OCI-LY7 (cell line): ENCODE data around the gene RNASE4. TPM values are rescaled to one million over a fixed set of nuclear protein-coding genes. Genes with fewer than 3 reads are reported as not detected.
"Not testable (repeated sequence)": the region's sequence is repeated elsewhere in the genome, so short reads cannot be mapped to it uniquely, and the experiment has no call there.

Source experiments
- BruUV-seq: library from RNA; stranded (reverse); fragments of 400-500 nt; replicated peaks from 2 replicates; lab custom pipeline; 2021; lab: Mats Ljungman, UMichigan
- CTCF ChIA-PET: fragments of 300-600 bp; sonication (Branson Sonifier 250); formaldehyde crosslinking; loops from one replicate; lab custom pipeline; 2022; ENCODE audit warnings: antibody characterized with exemption; ENCODE audit not compliant: unreplicated experiment; lab: Charles Lee
- POLR2A ChIA-PET: fragments of 300-600 bp; sonication (Branson Sonifier 250); formaldehyde crosslinking; loops from one replicate; lab custom pipeline; 2022; ENCODE audit warnings: antibody characterized with exemption; lab: Charles Lee
- DNase-seq: peaks from one replicate; pipeline ENCODE4 v3.0.0-alpha.2; 2015; ENCODE audit warnings: low spot score
- H2AFZ ChIP-seq: fragments of 200-600 bp; sonication (generic), shearing (Covaris generic); 2 replicates; pipeline ENCODE4 v1.6.1; 2014; ENCODE audit warnings: mild to moderate bottlenecking, antibody characterized with exemption, low read length, moderate library complexity
- H3K27ac ChIP-seq: fragments of 200-600 bp; sonication (generic); 2 replicates; pipeline ENCODE4 v1.5.1; 2014; ENCODE audit warnings: mixed run types, low read depth, mild to moderate bottlenecking, moderate library complexity, low read length, inconsistent platforms; ENCODE audit not compliant: poor library complexity, severe bottlenecking
- H3K36me3 ChIP-seq: fragments of 200-600 bp; sonication (generic); 2 replicates; pipeline ENCODE4 v1.6.1; 2014; ENCODE audit warnings: mild to moderate bottlenecking, antibody characterized with exemption, low read length, moderate library complexity, mixed read lengths; ENCODE audit not compliant: insufficient read depth
- H3K4me1 ChIP-seq: fragments of 200-600 bp; sonication (generic); 2 replicates; pipeline ENCODE4 v1.5.1; 2014; ENCODE audit warnings: mild to moderate bottlenecking, low read length; ENCODE audit not compliant: insufficient read depth, poor library complexity, severe bottlenecking
- H3K4me2 ChIP-seq: fragments of 200-600 bp; sonication (generic); 2 replicates; pipeline ENCODE4 v1.6.1; 2014; ENCODE audit warnings: mild to moderate bottlenecking, low read length
- H3K4me3 ChIP-seq: fragments of 200-600 bp; sonication (generic); 2 replicates; pipeline ENCODE4 v1.5.1; 2014; ENCODE audit warnings: mild to moderate bottlenecking, low read depth, low read length; ENCODE audit not compliant: poor library complexity, severe bottlenecking
- H3K79me2 ChIP-seq: fragments of 200-600 bp; sonication (generic); 2 replicates; pipeline ENCODE4 v1.6.1; 2016; ENCODE audit warnings: low read depth, mild to moderate bottlenecking, low read length, moderate library complexity, mixed read lengths; ENCODE audit not compliant: insufficient read depth
- H3K9me2 ChIP-seq: fragments of 200-600 bp; sonication (generic); 2 replicates; pipeline ENCODE4 v1.6.1; 2016; ENCODE audit warnings: mild to moderate bottlenecking, low read length, mixed read lengths; ENCODE audit not compliant: insufficient read depth
- H3K9me3 ChIP-seq: fragments of 200-600 bp; sonication (generic); 2 replicates; pipeline ENCODE4 v1.6.1; 2014; ENCODE audit warnings: mild to moderate bottlenecking, mixed run types, low read length, mixed read lengths
- H4K20me1 ChIP-seq: fragments of 200-600 bp; sonication (generic); 2 replicates; pipeline ENCODE4 v1.6.1; 2014; ENCODE audit warnings: mild to moderate bottlenecking, antibody characterized with exemption, low read length, moderate library complexity, mixed read lengths; ENCODE audit not compliant: insufficient read depth
- EZH2phosphoT487 ChIP-seq: fragments of 200-600 bp; sonication (generic); IDR thresholded peaks from 2 replicates; pipeline ENCODE4 v1.6.1; 2018; ENCODE audit warnings: low read depth, borderline replicate concordance, mild to moderate bottlenecking, mixed run types, antibody characterized with exemption, low read length, moderate library complexity, mixed read lengths
- intact Hi-C: fragments of 100-400 bp; cut with micrococcal nuclease; formaldehyde crosslinking; loops from one replicate; pipeline ENCODE4 v1.10.0; 2022; ENCODE audit not compliant: unreplicated experiment
- total RNA-seq, 2 experiments: library from RNA; depleted of rRNA in 1 of 2; stranded (reverse); fragments of >200 nt in 1 of 2; shearing (Covaris generic) in 1 of 2; gene quantifications; 2 replicates each; pipeline ENCODE4 v1.2.3, GENCODE V29; 2014 to 2022
- TF ChIP-seq, protein P1 (sequence below): fragments of 200-600 bp; sonication (generic); conservative IDR thresholded peaks from 2 replicates; pipeline ENCODE4 v1.5.1; 2014; ENCODE audit warnings: mild to moderate bottlenecking, antibody characterized with exemption, low read length, moderate library complexity, mixed read lengths

The RNASE4 gene
- total RNA-seq, 2 experiments from 2014 or later: not detected

DNA sequence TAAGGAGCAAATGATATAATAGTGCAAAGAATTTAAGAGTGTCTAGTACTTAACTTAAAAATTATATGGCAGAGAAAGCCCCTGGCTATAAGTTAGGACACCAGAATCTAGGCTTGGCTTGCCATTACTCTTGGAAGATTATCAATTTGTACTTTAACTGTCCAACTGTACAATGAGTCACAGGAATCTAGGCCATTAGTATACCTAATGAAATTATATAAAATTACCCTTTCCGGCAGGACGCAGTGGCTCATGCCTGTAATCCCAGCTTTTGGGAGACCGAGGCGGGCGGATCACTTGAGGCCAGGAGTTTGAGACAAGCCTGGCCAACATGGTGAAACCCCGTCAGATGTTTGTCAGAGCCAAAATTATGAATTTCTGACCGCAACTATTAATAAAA, 42.2 kb upstream of the RNASE4 start:
- no peak overlapping the region for H3K4me2 ChIP-seq
- H3K4me1 ChIP-seq: no peaks in the 10 kb centered on the region
- H2AFZ ChIP-seq: no peak overlapping the region
- H4K20me1 ChIP-seq: no peaks in the 10 kb centered on the region
- no peak for DNase-seq
- intact Hi-C loops: no loop called here
- H3K9me2 ChIP-seq: no peaks in the 10 kb centered on the region
- no peaks in the 10 kb centered on the region for H3K9me3 ChIP-seq
- H3K4me3 ChIP-seq: no peak overlapping the region
- H3K27ac ChIP-seq: no peak overlapping the region
- no peak for TF ChIP-seq EZH2phosphoT487
- TF ChIP-seq, protein P1, sequence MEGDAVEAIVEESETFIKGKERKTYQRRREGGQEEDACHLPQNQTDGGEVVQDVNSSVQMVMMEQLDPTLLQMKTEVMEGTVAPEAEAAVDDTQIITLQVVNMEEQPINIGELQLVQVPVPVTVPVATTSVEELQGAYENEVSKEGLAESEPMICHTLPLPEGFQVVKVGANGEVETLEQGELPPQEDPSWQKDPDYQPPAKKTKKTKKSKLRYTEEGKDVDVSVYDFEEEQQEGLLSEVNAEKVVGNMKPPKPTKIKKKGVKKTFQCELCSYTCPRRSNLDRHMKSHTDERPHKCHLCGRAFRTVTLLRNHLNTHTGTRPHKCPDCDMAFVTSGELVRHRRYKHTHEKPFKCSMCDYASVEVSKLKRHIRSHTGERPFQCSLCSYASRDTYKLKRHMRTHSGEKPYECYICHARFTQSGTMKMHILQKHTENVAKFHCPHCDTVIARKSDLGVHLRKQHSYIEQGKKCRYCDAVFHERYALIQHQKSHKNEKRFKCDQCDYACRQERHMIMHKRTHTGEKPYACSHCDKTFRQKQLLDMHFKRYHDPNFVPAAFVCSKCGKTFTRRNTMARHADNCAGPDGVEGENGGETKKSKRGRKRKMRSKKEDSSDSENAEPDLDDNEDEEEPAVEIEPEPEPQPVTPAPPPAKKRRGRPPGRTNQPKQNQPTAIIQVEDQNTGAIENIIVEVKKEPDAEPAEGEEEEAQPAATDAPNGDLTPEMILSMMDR: no peak
- no TSS peak for BruUV-seq
- ChIA-PET POLR2A (no interaction called here), CTCF (no interaction called here)
- no peaks in the 10 kb centered on the region for H3K79me2 ChIP-seq
- H3K36me3 ChIP-seq: no peaks in the 10 kb centered on the region

DNA sequence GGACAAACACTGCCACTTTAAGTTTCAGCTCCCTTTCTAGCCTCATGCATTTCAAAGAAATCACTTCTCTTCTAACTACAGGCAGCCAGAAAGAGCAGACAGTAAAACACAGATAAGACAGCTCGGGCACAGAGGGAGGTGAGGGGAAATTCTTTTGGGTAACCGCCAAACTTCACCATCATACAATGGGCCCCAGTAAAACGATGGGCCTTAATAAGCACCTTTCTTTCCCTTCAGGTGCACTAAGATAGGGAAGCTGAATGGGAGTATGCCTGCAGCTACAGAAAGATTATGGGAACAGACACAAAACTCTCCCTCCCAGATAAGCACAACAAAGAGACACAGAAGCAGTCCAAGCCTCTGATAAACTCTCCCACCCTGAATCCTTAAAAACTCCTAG, 41.6 kb upstream of the RNASE4 start:
- H3K36me3 ChIP-seq, H2AFZ ChIP-seq, H3K4me3 ChIP-seq, H3K9me2 ChIP-seq, H3K4me2 ChIP-seq, H3K4me1 ChIP-seq, DNase-seq, H3K9me3 ChIP-seq, CTCF ChIA-PET, H3K79me2 ChIP-seq, H3K27ac ChIP-seq, BruUV-seq, intact Hi-C loops, H4K20me1 ChIP-seq: not testable (repeated sequence)
- POLR2A ChIA-PET: interaction anchor here (0.5 kb wide), 1 partner anchor 11 kb away, joined by 3 read pairs; no protein-coding TSS in a partner anchor

DNA sequence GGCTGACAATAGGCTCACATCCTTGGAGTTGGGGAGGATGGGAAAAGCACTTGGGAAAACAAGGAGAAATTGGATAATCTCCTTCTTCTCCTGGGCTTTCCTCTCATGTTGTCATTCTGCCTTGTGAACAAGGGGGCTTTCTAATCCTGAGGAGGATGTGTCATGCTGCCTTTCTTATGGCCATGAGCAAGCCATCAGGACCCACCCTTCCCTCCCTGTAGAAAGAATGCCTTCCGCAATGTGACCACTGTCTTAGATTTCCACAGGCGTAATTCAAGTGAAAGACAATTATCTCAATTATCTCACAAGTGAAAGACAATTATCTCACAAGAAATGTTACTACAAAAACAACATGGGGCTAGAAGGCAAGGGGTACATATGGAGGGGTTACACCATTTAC, 39.8 kb upstream of the RNASE4 start:
- no peak for DNase-seq
- Histone ChIP-seq H3K9me2 (no peaks in the 10 kb centered on the region), H3K4me1 (no peaks in the 10 kb centered on the region), H3K79me2 (no peaks in the 10 kb centered on the region), H3K4me3 (no peak overlapping the region), H3K27ac (no peak overlapping the region), H3K36me3 (no peaks in the 10 kb centered on the region), H2AFZ (no peak overlapping the region), H3K9me3 (no peaks in the 10 kb centered on the region), H3K4me2 (no peak overlapping the region), H4K20me1 (no peaks in the 10 kb centered on the region)
- TF ChIP-seq, protein P1: no peak
- no peak for TF ChIP-seq EZH2phosphoT487
- intact Hi-C loops: no loop called here
- ChIA-PET POLR2A (no interaction called here), CTCF (no interaction called here)
- BruUV-seq: no TSS peak
